H7 (cell line): ENCODE results near the gene CLASP1. TPM values are rescaled to one million over a fixed set of nuclear protein-coding genes. Genes with fewer than 3 reads are reported as not detected.

Experiments
- DNase-seq: peaks from one replicate; pipeline ENCODE4 v3.0.0; 2012
- H3K27me3 ChIP-seq: 2 replicates; pipeline ENCODE4 v1.6.0; 2011; ENCODE audit warnings: mild to moderate bottlenecking, low read length; ENCODE audit not compliant: control insufficient read depth, insufficient read depth
- H3K36me3 ChIP-seq: replicated peaks from 2 replicates; pipeline ENCODE4 v1.5.1; 2011; ENCODE audit warnings: low read length; ENCODE audit not compliant: control insufficient read depth, insufficient read depth
- H3K4me3 ChIP-seq: 2 replicates; pipeline ENCODE4 v1.5.1; 2011; ENCODE audit warnings: low read depth, mild to moderate bottlenecking, control low read depth, low read length, moderate library complexity; ENCODE audit not compliant: insufficient read depth
- total RNA-seq: library from RNA; depleted of rRNA; stranded (reverse); fragments of >200 nt; shearing (Covaris generic); gene quantifications from 2 replicates; pipeline ENCODE4 v1.2.3, GENCODE V29; 2014

The CLASP1 gene
- total RNA-seq, 1 experiment from 2014 or later: 22.9 TPM

- Histone ChIP-seq H3K36me3 (no peaks in the 10 kb centered on the region), H3K27me3 (no peaks in the 10 kb centered on the region), H3K4me3 (no peak overlapping the region)
- DNase-seq: no peak
These were observed 109.4 kb downstream of the CLASP1 start for GRCh38 chr2:121539750-121540469.

- Histone ChIP-seq H3K4me3 (no peak overlapping the region), H3K27me3 (no peaks in the 10 kb centered on the region), H3K36me3 (no peaks in the 10 kb centered on the region)
- no peak for DNase-seq
These were observed 112.3 kb downstream of the CLASP1 start for GRCh38 chr2:121536850-121537557.

GRCh38 chr2:121536347-121536746 is 112.9 kb downstream of the CLASP1 start:
- no peak overlapping the region for H3K4me3 ChIP-seq
- H3K36me3 ChIP-seq: no peaks in the 10 kb centered on the region
- no peaks in the 10 kb centered on the region for H3K27me3 ChIP-seq
- DNase-seq: no peak

- Histone ChIP-seq H3K4me3 (no peak overlapping the region), H3K36me3 (no peaks in the 10 kb centered on the region), H3K27me3 (no peaks in the 10 kb centered on the region)
- DNase-seq: no peak
These were observed 115.3 kb downstream of the CLASP1 start for GRCh38 chr2:121534007-121534406.

- Histone ChIP-seq H3K27me3 (no peaks in the 10 kb centered on the region), H3K4me3 (no peak overlapping the region), H3K36me3 (no peaks in the 10 kb centered on the region; the same call in 1 of the 2 replicates)
- peak; percentile 28 for DNase-seq
These were observed 116.4 kb downstream of the CLASP1 start for GRCh38 chr2:121532894-121533293.

GRCh38 chr2:121532347-121532766 is 116.9 kb downstream of the CLASP1 start:
- no peak overlapping the region for H3K4me3 ChIP-seq
- H3K27me3 ChIP-seq: no peaks in the 10 kb centered on the region
- no peak for DNase-seq
- peaks cover 1% of the 10 kb centered on the region for H3K36me3 ChIP-seq

- H3K36me3 ChIP-seq: peaks cover 3% of the 10 kb centered on the region
- DNase-seq: peak; percentile 85
These were observed 119.0 kb downstream of the CLASP1 start for GRCh38 chr2:121530212-121530705.

GRCh38 chr2:121529439-121530211 is 119.6 kb downstream of the CLASP1 start:
- peaks cover 3% of the 10 kb centered on the region for H3K36me3 ChIP-seq
- peak overlapping the region; percentile 86 for H3K4me3 ChIP-seq
- H3K27me3 ChIP-seq: no peaks in the 10 kb centered on the region
- peak; percentile 93 for DNase-seq

More at GRCh38 chr2:121530212-121530705, 119.0 kb downstream of the CLASP1 start:
- no peaks in the 10 kb centered on the region for H3K27me3 ChIP-seq
- H3K4me3 ChIP-seq: peak overlapping the region; percentile 86

GRCh38 chr2:121527009-121527682 is 122.1 kb downstream of the CLASP1 start:
- Histone ChIP-seq H3K36me3 (peaks cover 3% of the 10 kb centered on the region), H3K27me3 (no peaks in the 10 kb centered on the region), H3K4me3 (no peak overlapping the region)
- no peak for DNase-seq

GRCh38 chr2:121524685-121525425 is 124.4 kb downstream of the CLASP1 start:
- no peak for DNase-seq
- H3K36me3 ChIP-seq: peaks cover 4% of the 10 kb centered on the region

GRCh38 chr2:121521359-121521758 is 127.9 kb downstream of the CLASP1 start:
- DNase-seq: no peak

More at GRCh38 chr2:121524685-121525425, 124.4 kb downstream of the CLASP1 start:
- Histone ChIP-seq H3K4me3 (no peak overlapping the region), H3K27me3 (no peaks in the 10 kb centered on the region)

GRCh38 chr2:121520641-121520994 is 128.6 kb downstream of the CLASP1 start:
- H3K36me3 ChIP-seq: peaks cover 5% of the 10 kb centered on the region
- no peaks in the 10 kb centered on the region for H3K27me3 ChIP-seq
- no peak for DNase-seq
- H3K4me3 ChIP-seq: no peak overlapping the region

More at GRCh38 chr2:121521359-121521758, 127.9 kb downstream of the CLASP1 start:
- H3K36me3 ChIP-seq: peaks cover 5% of the 10 kb centered on the region
- no peaks in the 10 kb centered on the region for H3K27me3 ChIP-seq
- no peak overlapping the region for H3K4me3 ChIP-seq

GRCh38 chr2:121519732-121520640 is 129.3 kb downstream of the CLASP1 start:
- no peak for DNase-seq
- H3K27me3 ChIP-seq: no peaks in the 10 kb centered on the region
- peaks cover 5% of the 10 kb centered on the region for H3K36me3 ChIP-seq
- no peak overlapping the region for H3K4me3 ChIP-seq
